Right lobe of liver (tissue), 6 donors: ENCODE results near the gene KCNG4. TPM values are rescaled to one million over a fixed set of nuclear protein-coding genes. Genes with fewer than 3 reads are reported as not detected.

Source experiments
- ATAC-seq, 4 donors: fragments of 200-7000 bp; cut with Tn5 transposase; one replicate each; pipeline ENCODE4 v1.9.1; 2020; ENCODE audit warnings: mild to moderate bottlenecking in 4 of 4, moderate library complexity in 4 of 4
- DNase-seq, 3 donors: peaks; one replicate each; pipeline ENCODE4 v3.0.0-alpha.2; 2020
- H3K27ac ChIP-seq, 3 donors: fragments of 200-600 bp; one replicate each; pipeline ENCODE4 v1.8.0; 2022
- H3K27me3 ChIP-seq, 2 donors: fragments of 200-600 bp; one replicate each; pipeline ENCODE4 v1.8.0; 2022
- H3K36me3 ChIP-seq, 4 donors: fragments of 200-600 bp; sonication (generic) in 1 of 4; one replicate each; pipeline versions ENCODE4 v1.5.1 to v1.8.0; 2017 to 2022; ENCODE audit warnings: control low read depth in 1 of 4
- H3K4me1 ChIP-seq, 4 donors: fragments of 200-600 bp; sonication (generic) in 1 of 4; one replicate each; pipeline versions ENCODE4 v1.5.1 to v1.8.0; 2017 to 2022; ENCODE audit warnings: control low read depth in 1 of 4
- H3K4me3 ChIP-seq, 3 donors: fragments of 200-600 bp; one replicate each; pipeline ENCODE4 v1.8.0; 2022
- H3K9me3 ChIP-seq, 4 donors: fragments of 200-600 bp; sonication (generic) in 1 of 4; one replicate each; pipeline versions ENCODE4 v1.5.1 to v1.8.0; 2017 to 2022; ENCODE audit warnings: control low read depth in 1 of 4
- POLR2A ChIP-seq: fragments of 450-650 bp; IDR thresholded peaks from one replicate; pipeline ENCODE4 v1.6.1; 2017; ENCODE audit warnings: antibody characterized with exemption, mild to moderate bottlenecking
- WGBS: methylation state at CpG from one replicate; pipeline ENCODE4 v1.1.6; 2018; ENCODE audit warnings: low coverage, low lambda C conversion rate; ENCODE audit not compliant: insufficient coverage; ENCODE audit errors: missing lambda C conversion rate; 5-methylcytosine and 5-hydroxymethylcytosine counted together
- intact Hi-C, 2 donors: fragments of 100-400 bp; cut with DNase I; formaldehyde crosslinking; loops; one replicate each; pipeline versions ENCODE4 v1.11.2 to v1.14.1; 2022
- long read RNA-seq: library from polyadenylated mRNA; unstranded; transcript quantifications from one replicate; pipeline ENCODE4 v2.0.0, GENCODE V29; 2019
- total RNA-seq, 6 experiments: library from RNA; depleted of rRNA in 2 of 6; stranded (reverse); fragments of >200 nt in 2 of 6; fragmentation: NEBNext Ultra II Directional in 3 of 6; extraction: Animal tissue kit (Norgen Biotek cat#: 25700) in 3 of 6; gene quantifications; one replicate each; pipeline versions ENCODE4 v1.1.0 to v1.2.4, GENCODE V29; 2016 to 2023
- TF ChIP-seq, protein P1 (sequence below), 4 donors: fragments of 200-600 bp in 3 of 4; fragments of 450-650 bp in 1 of 4; IDR thresholded peaks; one replicate each; pipeline versions ENCODE4 v1.5.1 to v1.8.0; 2016 to 2022; ENCODE audit warnings: antibody characterized with exemption in 4 of 4, mild to moderate bottlenecking in 2 of 4
- donor health status: DM: no; HTN: yes; CAD: no.
- donor health status: DM: no; HTN: no; CAD: no.
- donor health status: DM: no; HTN: no; CAD: no.
- donor health status: DM: no; HTN: yes; CAD: no.
- donor health status: DM: no; HTN: yes; CAD: no.

Gene KCNG4, protein sequence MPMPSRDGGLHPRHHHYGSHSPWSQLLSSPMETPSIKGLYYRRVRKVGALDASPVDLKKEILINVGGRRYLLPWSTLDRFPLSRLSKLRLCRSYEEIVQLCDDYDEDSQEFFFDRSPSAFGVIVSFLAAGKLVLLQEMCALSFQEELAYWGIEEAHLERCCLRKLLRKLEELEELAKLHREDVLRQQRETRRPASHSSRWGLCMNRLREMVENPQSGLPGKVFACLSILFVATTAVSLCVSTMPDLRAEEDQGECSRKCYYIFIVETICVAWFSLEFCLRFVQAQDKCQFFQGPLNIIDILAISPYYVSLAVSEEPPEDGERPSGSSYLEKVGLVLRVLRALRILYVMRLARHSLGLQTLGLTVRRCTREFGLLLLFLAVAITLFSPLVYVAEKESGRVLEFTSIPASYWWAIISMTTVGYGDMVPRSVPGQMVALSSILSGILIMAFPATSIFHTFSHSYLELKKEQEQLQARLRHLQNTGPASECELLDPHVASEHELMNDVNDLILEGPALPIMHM
- not detected for total RNA-seq
- long read RNA-seq, result 0 reads

DNA sequence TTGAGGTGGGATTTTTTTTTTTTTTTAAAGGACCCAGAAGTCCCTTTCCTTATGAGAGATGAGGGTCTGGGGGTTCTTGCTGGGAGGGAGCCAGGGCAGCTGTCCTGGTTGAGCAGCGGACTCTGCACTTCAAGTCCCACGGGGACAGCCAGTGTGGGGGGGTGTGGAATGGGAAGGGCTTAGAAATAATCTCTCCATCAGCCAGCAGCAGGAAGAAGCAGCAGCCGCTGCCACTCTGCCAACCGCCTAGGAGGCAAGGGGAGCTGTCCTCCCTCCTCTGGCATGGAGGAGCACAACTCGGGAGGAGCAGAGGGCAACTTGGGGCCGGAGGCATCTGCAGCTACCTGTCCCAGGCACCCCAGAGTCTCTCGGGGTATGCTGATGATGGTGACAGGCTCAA is at the start of gene KCNG4:
TSS of gene KCNG4 (minus strand) at position 104 of the 400 bp plus-strand sequence. CDS start 2,527 bp downstream, outside the sequence.
- no peaks in the 10 kb centered on the region for H3K36me3 ChIP-seq
- WGBS, result 17% methylated on average over 4 of the region's 7 CpGs
- intact Hi-C loops, result no loop called here
- H3K27ac ChIP-seq, result no peak within 1 kb of the TSS
- ATAC-seq (no peak), DNase-seq (no peak)
- TF ChIP-seq POLR2A, result no peak
- TF ChIP-seq, protein P1, sequence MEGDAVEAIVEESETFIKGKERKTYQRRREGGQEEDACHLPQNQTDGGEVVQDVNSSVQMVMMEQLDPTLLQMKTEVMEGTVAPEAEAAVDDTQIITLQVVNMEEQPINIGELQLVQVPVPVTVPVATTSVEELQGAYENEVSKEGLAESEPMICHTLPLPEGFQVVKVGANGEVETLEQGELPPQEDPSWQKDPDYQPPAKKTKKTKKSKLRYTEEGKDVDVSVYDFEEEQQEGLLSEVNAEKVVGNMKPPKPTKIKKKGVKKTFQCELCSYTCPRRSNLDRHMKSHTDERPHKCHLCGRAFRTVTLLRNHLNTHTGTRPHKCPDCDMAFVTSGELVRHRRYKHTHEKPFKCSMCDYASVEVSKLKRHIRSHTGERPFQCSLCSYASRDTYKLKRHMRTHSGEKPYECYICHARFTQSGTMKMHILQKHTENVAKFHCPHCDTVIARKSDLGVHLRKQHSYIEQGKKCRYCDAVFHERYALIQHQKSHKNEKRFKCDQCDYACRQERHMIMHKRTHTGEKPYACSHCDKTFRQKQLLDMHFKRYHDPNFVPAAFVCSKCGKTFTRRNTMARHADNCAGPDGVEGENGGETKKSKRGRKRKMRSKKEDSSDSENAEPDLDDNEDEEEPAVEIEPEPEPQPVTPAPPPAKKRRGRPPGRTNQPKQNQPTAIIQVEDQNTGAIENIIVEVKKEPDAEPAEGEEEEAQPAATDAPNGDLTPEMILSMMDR (IDR thresholded peaks at IDR 0.05), result no peak
- no peaks in the 10 kb centered on the region for H3K4me1 ChIP-seq
- H3K9me3 ChIP-seq, result no peaks in the 10 kb centered on the region
- no peaks in the 10 kb centered on the region for H3K27me3 ChIP-seq
- H3K4me3 ChIP-seq, result no peak within 1 kb of the TSS

DNA sequence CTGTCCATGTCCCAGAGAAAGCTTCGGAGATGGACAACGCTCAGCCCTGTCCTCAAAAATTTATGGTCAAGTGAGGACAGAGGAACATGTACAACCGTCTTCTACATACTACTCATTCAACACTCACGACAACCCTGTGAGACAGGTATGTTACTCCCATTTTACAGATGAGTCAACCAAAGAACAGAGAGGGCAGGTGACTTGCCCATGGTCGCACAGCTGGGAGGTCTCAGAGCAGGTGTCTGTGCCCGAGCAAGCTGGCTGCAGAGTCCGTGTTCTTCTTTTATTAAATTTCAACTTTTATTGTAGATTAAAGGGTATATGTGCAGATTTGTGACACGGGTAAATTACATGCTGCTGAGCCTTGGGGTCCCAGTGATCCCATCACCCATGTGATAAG is 49.1 kb upstream of the KCNG4 start:
- no peaks in the 10 kb centered on the region for H3K9me3 ChIP-seq
- 54% methylated on average over 8 of the region's 8 CpGs for WGBS
- DNase-seq (no peak), ATAC-seq (no peak)
- no peak overlapping the region for H3K27ac ChIP-seq
- H3K36me3 ChIP-seq, result no peaks in the 10 kb centered on the region
- H3K4me3 ChIP-seq, result no peak overlapping the region
- H3K4me1 ChIP-seq, result no peaks in the 10 kb centered on the region
- intact Hi-C loops, result no loop called here
- H3K27me3 ChIP-seq, result no peaks in the 10 kb centered on the region
- TF ChIP-seq, protein P1 (IDR thresholded peaks at IDR 0.05), result no peak
- no peak for TF ChIP-seq POLR2A

DNA sequence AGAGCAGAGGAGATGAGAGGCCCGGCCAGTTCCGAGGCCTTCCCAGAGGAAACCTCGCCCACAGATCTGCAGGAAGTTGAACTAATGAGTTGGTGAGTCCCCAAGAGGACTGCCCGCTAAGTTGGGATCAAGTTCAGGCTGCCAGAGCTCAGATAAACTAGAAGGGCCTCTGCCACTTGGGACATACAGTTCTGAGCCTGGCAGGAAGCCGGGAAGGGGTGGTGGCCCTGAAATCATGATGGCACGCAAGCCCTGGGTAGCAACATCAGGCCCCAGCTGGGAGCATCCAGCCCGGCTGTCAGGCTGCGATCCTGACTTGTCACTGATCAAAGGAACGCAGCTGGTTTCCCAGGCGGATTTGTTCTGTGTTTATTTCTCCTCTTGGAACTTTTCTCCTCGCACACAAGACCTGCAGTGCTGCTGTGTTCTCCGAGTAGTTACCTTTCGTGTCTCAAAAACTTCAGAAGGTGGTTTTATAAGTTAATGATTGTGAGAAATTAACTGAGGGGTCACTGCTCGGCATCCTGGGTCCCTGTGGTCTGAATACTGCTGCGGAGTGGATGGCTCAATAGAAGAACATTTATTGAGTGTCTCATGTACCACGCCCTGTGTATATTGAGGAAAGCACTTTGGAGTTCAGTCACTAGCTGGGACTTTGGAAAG is 46.9 kb upstream of the KCNG4 start:
- no peak overlapping the region for H3K4me3 ChIP-seq
- peak in 1 of 4 donors; percentile 49 for ATAC-seq
- H3K4me1 ChIP-seq, result no peaks in the 10 kb centered on the region
- H3K36me3 ChIP-seq, result no peaks in the 10 kb centered on the region
- no peak overlapping the region for H3K27ac ChIP-seq
- TF ChIP-seq POLR2A, result no peak
- TF ChIP-seq, protein P1 (IDR thresholded peaks at IDR 0.05), result no peak
- intact Hi-C loops, result no loop called here
- H3K9me3 ChIP-seq, result no peaks in the 10 kb centered on the region
- 42% methylated on average over 12 of the region's 16 CpGs for WGBS
- no peaks in the 10 kb centered on the region for H3K27me3 ChIP-seq
- DNase-seq, result no peak

DNA sequence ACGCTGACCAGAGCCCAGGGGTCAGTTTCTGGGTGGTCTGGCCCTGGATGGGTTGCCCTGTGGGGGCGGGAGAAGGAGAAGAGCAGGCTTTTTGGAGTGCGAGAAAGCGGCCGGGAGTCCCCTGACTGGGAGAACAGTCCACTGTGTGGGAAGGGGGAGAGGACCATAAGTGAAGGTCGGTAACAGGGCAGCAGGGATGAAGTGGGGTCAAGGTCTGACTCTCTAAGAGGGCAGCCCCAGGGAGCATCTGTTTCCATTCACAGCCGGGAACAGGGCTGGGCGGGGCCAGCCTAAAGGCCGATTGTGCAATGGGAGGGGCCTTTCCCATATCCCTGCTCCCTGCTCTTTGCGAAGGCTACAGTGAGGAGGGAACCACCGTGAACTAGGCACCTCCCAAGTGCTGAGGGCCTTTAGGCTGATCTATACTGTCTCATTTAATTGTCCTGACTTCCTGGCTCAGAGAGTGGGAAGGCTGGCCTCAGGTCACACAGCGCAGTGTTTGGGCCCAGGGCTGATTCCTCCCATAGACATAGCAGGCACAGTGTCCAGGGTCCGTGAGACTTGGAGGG is 44.4 kb upstream of the KCNG4 start:
- no peak for TF ChIP-seq POLR2A
- TF ChIP-seq, protein P1 (IDR thresholded peaks at IDR 0.05), result no peak
- Histone ChIP-seq H3K4me3 (no peak overlapping the region), H3K27me3 (no peaks in the 10 kb centered on the region), H3K27ac (no peak overlapping the region), H3K9me3 (no peaks in the 10 kb centered on the region), H3K4me1 (no peaks in the 10 kb centered on the region), H3K36me3 (no peaks in the 10 kb centered on the region)
- peak; percentile 52 to 74 (median 62) for ATAC-seq
- intact Hi-C loops, result no loop called here
- 32% methylated on average over 9 of the region's 13 CpGs for WGBS
- no peak for DNase-seq
